ENCODE results near the gene ZFP69B.

Gene ZFP69B

GRCh38 chr1:40435471-40435870 lies 14.8 kb upstream of the ZFP69B start:
- ATAC-seq, result no peak
- TF ChIP-seq BACH2 (CRISPR knock-in tag; IDR thresholded peaks at IDR 0.05; ENCODE audit: borderline replicate concordance), result no peak

- ATAC-seq, result no peak
Measured at GRCh38 chr1:40435876-40436275, 14.4 kb upstream of the ZFP69B start.

GRCh38 chr1:40438391-40439015 lies 11.8 kb upstream of the ZFP69B start:
- ATAC-seq, result peak; percentile 84

More at GRCh38 chr1:40435876-40436275, 14.4 kb upstream of the ZFP69B start:
- TF ChIP-seq ARNTL (CRISPR knock-in tag; IDR thresholded peaks at IDR 0.05; ENCODE audit: borderline replicate concordance, low read depth) (no peak), ZFP30 (CRISPR knock-in tag; IDR thresholded peaks at IDR 0.05) (no peak), CSDC2 (CRISPR knock-in tag; IDR thresholded peaks at IDR 0.05) (no peak), OSR1 (CRISPR knock-in tag; IDR thresholded peaks at IDR 0.05) (no peak), TOX (CRISPR knock-in tag; IDR thresholded peaks at IDR 0.05; ENCODE audit: borderline replicate concordance) (no peak), TCF4 (CRISPR knock-in tag; IDR thresholded peaks at IDR 0.05; ENCODE audit: borderline replicate concordance) (no peak), ISL1 (CRISPR knock-in tag; IDR thresholded peaks at IDR 0.05) (no peak), ZNF70 (CRISPR knock-in tag; IDR thresholded peaks at IDR 0.05) (no peak), BACH2 (CRISPR knock-in tag; IDR thresholded peaks at IDR 0.05; ENCODE audit: borderline replicate concordance) (no peak), ZC3H10 (CRISPR knock-in tag; IDR thresholded peaks at IDR 0.05) (no peak), ZNF8 (CRISPR knock-in tag; IDR thresholded peaks at IDR 0.05) (no peak), ZFP3 (CRISPR knock-in tag; IDR thresholded peaks at IDR 0.05) (no peak)
- TF ChIP-seq, protein P1, sequence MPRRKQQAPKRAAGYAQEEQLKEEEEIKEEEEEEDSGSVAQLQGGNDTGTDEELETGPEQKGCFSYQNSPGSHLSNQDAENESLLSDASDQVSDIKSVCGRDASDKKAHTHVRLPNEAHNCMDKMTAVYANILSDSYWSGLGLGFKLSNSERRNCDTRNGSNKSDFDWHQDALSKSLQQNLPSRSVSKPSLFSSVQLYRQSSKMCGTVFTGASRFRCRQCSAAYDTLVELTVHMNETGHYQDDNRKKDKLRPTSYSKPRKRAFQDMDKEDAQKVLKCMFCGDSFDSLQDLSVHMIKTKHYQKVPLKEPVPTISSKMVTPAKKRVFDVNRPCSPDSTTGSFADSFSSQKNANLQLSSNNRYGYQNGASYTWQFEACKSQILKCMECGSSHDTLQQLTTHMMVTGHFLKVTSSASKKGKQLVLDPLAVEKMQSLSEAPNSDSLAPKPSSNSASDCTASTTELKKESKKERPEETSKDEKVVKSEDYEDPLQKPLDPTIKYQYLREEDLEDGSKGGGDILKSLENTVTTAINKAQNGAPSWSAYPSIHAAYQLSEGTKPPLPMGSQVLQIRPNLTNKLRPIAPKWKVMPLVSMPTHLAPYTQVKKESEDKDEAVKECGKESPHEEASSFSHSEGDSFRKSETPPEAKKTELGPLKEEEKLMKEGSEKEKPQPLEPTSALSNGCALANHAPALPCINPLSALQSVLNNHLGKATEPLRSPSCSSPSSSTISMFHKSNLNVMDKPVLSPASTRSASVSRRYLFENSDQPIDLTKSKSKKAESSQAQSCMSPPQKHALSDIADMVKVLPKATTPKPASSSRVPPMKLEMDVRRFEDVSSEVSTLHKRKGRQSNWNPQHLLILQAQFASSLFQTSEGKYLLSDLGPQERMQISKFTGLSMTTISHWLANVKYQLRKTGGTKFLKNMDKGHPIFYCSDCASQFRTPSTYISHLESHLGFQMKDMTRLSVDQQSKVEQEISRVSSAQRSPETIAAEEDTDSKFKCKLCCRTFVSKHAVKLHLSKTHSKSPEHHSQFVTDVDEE (CRISPR knock-in tag; IDR thresholded peaks at IDR 0.05), result no peak
- TF ChIP-seq, protein P2, sequence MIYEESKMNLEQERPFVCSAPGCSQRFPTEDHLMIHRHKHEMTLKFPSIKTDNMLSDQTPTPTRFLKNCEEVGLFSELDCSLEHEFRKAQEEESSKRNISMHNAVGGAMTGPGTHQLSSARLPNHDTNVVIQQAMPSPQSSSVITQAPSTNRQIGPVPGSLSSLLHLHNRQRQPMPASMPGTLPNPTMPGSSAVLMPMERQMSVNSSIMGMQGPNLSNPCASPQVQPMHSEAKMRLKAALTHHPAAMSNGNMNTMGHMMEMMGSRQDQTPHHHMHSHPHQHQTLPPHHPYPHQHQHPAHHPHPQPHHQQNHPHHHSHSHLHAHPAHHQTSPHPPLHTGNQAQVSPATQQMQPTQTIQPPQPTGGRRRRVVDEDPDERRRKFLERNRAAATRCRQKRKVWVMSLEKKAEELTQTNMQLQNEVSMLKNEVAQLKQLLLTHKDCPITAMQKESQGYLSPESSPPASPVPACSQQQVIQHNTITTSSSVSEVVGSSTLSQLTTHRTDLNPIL (CRISPR knock-in tag; IDR thresholded peaks at IDR 0.05; ENCODE audit: low read depth), result no peak
- TF ChIP-seq, protein P3, sequence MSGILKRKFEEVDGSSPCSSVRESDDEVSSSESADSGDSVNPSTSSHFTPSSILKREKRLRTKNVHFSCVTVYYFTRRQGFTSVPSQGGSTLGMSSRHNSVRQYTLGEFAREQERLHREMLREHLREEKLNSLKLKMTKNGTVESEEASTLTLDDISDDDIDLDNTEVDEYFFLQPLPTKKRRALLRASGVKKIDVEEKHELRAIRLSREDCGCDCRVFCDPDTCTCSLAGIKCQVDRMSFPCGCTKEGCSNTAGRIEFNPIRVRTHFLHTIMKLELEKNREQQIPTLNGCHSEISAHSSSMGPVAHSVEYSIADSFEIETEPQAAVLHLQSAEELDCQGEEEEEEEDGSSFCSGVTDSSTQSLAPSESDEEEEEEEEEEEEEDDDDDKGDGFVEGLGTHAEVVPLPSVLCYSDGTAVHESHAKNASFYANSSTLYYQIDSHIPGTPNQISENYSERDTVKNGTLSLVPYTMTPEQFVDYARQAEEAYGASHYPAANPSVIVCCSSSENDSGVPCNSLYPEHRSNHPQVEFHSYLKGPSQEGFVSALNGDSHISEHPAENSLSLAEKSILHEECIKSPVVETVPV (CRISPR knock-in tag; IDR thresholded peaks at IDR 0.05), result no peak

More at GRCh38 chr1:40438391-40439015, 11.8 kb upstream of the ZFP69B start:
- no peak for TF ChIP-seq ESRRG (CRISPR knock-in tag; IDR thresholded peaks at IDR 0.05)
- no peak for TF ChIP-seq TCF4 (CRISPR knock-in tag; IDR thresholded peaks at IDR 0.05; ENCODE audit: borderline replicate concordance)
- no peak for TF ChIP-seq ARNTL (CRISPR knock-in tag; IDR thresholded peaks at IDR 0.05; ENCODE audit: borderline replicate concordance, low read depth)
- TF ChIP-seq, protein P3 (CRISPR knock-in tag; IDR thresholded peaks at IDR 0.05), result no peak
- no peak for TF ChIP-seq PPARA (CRISPR knock-in tag; IDR thresholded peaks at IDR 0.05; ENCODE audit: borderline replicate concordance)
- TF ChIP-seq, protein P1 (CRISPR knock-in tag; IDR thresholded peaks at IDR 0.05), result no peak
- no peak for TF ChIP-seq POU6F1 (CRISPR knock-in tag; IDR thresholded peaks at IDR 0.05; ENCODE audit: borderline replicate concordance, low read depth)
- TF ChIP-seq BACH2 (CRISPR knock-in tag; IDR thresholded peaks at IDR 0.05; ENCODE audit: borderline replicate concordance), result no peak
- no peak for TF ChIP-seq ZNF565 (CRISPR knock-in tag; conservative IDR thresholded peaks at IDR 0.05; ENCODE audit: low read depth)
- no peak for TF ChIP-seq ZNF8 (CRISPR knock-in tag; IDR thresholded peaks at IDR 0.05)
- no peak for TF ChIP-seq SNAI2 (CRISPR knock-in tag; IDR thresholded peaks at IDR 0.05)
- no peak for TF ChIP-seq ZNF70 (CRISPR knock-in tag; IDR thresholded peaks at IDR 0.05)
- no peak for TF ChIP-seq ZFP30 (CRISPR knock-in tag; IDR thresholded peaks at IDR 0.05)
- TF ChIP-seq CSDC2 (CRISPR knock-in tag; IDR thresholded peaks at IDR 0.05), result no peak
